ENCODE data around the gene PTPRD. TPM values are rescaled to one million over a fixed set of nuclear protein-coding genes. Genes with fewer than 3 reads are reported as not detected.

Gene PTPRD
- total and polyA plus RNA-seq, 2 experiments from 2014 or later: 11.5 to 58.0 TPM

DNA sequence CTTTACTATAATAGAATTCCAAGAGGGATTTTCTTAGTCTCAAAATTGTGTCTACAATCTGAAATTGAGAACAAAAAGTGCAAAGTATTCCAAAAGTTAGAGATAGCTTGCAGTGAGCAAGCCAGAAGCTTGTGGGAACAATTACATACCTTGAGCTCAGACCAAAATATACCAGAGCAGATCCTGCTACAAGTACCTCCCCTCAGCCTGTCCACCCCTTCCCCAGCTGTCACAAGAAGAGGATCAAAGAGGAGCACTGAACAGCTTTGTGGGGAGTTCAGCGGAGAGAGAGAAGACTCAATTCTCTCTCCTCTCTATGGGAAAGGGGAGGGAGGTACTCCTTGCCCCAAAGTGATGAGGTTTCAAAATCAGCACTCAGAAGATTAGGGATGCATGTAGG lies 1944.1 kb downstream of the PTPRD start:
- DNase-seq (ENCODE audit: low spot score): no peak

GRCh38 chr9:8668231-8668630 lies 1944.6 kb downstream of the PTPRD start:
- Histone ChIP-seq H3F3A (replicated peaks; ENCODE audit: low read depth) (no peaks in the 10 kb centered on the region), H3K36me3 (ENCODE audit: insufficient read depth) (no peaks in the 10 kb centered on the region), H4K20me1 (replicated peaks; ENCODE audit: insufficient read depth) (no peaks in the 10 kb centered on the region), H3K4me1 (ENCODE audit: insufficient read depth) (0 out of 2 replicates have a peak, but pooled peaks cover 7% of the 10 kb centered on the region), H3K27ac (ENCODE audit: low read depth) (no peak overlapping the region; the same call in 1 of the 2 replicates), H3K79me2 (replicated peaks; ENCODE audit: insufficient read depth) (no peaks in the 10 kb centered on the region), H2AFZ (no peak overlapping the region), H3K27me3 (ENCODE audit: insufficient read depth) (no peaks in the 10 kb centered on the region), H3K4me3 (no peak overlapping the region), H3K9me2 (ENCODE audit: insufficient read depth) (no peaks in the 10 kb centered on the region), H3K4me2 (no peak overlapping the region)
- no peak for DNase-seq (ENCODE audit: low spot score)
- H3K4me1 Mint-ChIP-seq: peaks cover 10% of the 10 kb centered on the region; the same call in 2 of the 3 replicates
- H3K36me3 Mint-ChIP-seq (ENCODE audit: low read depth): no peaks in the 10 kb centered on the region
- no peaks in the 10 kb centered on the region for H3K9me3 Mint-ChIP-seq
- no peak overlapping the region for H3K27ac Mint-ChIP-seq
- H3K27me3 Mint-ChIP-seq (ENCODE audit: insufficient read depth, low read depth, poor library complexity): peaks cover 2% of the 10 kb centered on the region
- ATAC-seq: no peak
- H3K4me3 Mint-ChIP-seq: no peak overlapping the region
- TF ChIP-seq ZNF331 (CRISPR knock-in tag; IDR thresholded peaks at IDR 0.05; ENCODE audit: low read depth) (no peak), ZNF114 (CRISPR knock-in tag; IDR thresholded peaks at IDR 0.05) (no peak), JUNB (IDR thresholded peaks at IDR 0.05; ENCODE audit: unreplicated experiment) (no peak), EZH2 (IDR thresholded peaks at IDR 0.05; ENCODE audit: low read depth, unreplicated experiment) (no peak), STAT1 (IDR thresholded peaks at IDR 0.05; ENCODE audit: unreplicated experiment) (no peak), EZH2phosphoT487 (IDR thresholded peaks at IDR 0.05; ENCODE audit: unreplicated experiment) (no peak)
- TF ChIP-seq, protein P1, sequence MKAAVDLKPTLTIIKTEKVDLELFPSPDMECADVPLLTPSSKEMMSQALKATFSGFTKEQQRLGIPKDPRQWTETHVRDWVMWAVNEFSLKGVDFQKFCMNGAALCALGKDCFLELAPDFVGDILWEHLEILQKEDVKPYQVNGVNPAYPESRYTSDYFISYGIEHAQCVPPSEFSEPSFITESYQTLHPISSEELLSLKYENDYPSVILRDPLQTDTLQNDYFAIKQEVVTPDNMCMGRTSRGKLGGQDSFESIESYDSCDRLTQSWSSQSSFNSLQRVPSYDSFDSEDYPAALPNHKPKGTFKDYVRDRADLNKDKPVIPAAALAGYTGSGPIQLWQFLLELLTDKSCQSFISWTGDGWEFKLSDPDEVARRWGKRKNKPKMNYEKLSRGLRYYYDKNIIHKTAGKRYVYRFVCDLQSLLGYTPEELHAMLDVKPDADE (IDR thresholded peaks at IDR 0.05): no peak
- TF ChIP-seq, protein P2, sequence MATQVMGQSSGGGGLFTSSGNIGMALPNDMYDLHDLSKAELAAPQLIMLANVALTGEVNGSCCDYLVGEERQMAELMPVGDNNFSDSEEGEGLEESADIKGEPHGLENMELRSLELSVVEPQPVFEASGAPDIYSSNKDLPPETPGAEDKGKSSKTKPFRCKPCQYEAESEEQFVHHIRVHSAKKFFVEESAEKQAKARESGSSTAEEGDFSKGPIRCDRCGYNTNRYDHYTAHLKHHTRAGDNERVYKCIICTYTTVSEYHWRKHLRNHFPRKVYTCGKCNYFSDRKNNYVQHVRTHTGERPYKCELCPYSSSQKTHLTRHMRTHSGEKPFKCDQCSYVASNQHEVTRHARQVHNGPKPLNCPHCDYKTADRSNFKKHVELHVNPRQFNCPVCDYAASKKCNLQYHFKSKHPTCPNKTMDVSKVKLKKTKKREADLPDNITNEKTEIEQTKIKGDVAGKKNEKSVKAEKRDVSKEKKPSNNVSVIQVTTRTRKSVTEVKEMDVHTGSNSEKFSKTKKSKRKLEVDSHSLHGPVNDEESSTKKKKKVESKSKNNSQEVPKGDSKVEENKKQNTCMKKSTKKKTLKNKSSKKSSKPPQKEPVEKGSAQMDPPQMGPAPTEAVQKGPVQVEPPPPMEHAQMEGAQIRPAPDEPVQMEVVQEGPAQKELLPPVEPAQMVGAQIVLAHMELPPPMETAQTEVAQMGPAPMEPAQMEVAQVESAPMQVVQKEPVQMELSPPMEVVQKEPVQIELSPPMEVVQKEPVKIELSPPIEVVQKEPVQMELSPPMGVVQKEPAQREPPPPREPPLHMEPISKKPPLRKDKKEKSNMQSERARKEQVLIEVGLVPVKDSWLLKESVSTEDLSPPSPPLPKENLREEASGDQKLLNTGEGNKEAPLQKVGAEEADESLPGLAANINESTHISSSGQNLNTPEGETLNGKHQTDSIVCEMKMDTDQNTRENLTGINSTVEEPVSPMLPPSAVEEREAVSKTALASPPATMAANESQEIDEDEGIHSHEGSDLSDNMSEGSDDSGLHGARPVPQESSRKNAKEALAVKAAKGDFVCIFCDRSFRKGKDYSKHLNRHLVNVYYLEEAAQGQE (IDR thresholded peaks at IDR 0.05; ENCODE audit: unreplicated experiment): no peak
- TF ChIP-seq, protein P3, sequence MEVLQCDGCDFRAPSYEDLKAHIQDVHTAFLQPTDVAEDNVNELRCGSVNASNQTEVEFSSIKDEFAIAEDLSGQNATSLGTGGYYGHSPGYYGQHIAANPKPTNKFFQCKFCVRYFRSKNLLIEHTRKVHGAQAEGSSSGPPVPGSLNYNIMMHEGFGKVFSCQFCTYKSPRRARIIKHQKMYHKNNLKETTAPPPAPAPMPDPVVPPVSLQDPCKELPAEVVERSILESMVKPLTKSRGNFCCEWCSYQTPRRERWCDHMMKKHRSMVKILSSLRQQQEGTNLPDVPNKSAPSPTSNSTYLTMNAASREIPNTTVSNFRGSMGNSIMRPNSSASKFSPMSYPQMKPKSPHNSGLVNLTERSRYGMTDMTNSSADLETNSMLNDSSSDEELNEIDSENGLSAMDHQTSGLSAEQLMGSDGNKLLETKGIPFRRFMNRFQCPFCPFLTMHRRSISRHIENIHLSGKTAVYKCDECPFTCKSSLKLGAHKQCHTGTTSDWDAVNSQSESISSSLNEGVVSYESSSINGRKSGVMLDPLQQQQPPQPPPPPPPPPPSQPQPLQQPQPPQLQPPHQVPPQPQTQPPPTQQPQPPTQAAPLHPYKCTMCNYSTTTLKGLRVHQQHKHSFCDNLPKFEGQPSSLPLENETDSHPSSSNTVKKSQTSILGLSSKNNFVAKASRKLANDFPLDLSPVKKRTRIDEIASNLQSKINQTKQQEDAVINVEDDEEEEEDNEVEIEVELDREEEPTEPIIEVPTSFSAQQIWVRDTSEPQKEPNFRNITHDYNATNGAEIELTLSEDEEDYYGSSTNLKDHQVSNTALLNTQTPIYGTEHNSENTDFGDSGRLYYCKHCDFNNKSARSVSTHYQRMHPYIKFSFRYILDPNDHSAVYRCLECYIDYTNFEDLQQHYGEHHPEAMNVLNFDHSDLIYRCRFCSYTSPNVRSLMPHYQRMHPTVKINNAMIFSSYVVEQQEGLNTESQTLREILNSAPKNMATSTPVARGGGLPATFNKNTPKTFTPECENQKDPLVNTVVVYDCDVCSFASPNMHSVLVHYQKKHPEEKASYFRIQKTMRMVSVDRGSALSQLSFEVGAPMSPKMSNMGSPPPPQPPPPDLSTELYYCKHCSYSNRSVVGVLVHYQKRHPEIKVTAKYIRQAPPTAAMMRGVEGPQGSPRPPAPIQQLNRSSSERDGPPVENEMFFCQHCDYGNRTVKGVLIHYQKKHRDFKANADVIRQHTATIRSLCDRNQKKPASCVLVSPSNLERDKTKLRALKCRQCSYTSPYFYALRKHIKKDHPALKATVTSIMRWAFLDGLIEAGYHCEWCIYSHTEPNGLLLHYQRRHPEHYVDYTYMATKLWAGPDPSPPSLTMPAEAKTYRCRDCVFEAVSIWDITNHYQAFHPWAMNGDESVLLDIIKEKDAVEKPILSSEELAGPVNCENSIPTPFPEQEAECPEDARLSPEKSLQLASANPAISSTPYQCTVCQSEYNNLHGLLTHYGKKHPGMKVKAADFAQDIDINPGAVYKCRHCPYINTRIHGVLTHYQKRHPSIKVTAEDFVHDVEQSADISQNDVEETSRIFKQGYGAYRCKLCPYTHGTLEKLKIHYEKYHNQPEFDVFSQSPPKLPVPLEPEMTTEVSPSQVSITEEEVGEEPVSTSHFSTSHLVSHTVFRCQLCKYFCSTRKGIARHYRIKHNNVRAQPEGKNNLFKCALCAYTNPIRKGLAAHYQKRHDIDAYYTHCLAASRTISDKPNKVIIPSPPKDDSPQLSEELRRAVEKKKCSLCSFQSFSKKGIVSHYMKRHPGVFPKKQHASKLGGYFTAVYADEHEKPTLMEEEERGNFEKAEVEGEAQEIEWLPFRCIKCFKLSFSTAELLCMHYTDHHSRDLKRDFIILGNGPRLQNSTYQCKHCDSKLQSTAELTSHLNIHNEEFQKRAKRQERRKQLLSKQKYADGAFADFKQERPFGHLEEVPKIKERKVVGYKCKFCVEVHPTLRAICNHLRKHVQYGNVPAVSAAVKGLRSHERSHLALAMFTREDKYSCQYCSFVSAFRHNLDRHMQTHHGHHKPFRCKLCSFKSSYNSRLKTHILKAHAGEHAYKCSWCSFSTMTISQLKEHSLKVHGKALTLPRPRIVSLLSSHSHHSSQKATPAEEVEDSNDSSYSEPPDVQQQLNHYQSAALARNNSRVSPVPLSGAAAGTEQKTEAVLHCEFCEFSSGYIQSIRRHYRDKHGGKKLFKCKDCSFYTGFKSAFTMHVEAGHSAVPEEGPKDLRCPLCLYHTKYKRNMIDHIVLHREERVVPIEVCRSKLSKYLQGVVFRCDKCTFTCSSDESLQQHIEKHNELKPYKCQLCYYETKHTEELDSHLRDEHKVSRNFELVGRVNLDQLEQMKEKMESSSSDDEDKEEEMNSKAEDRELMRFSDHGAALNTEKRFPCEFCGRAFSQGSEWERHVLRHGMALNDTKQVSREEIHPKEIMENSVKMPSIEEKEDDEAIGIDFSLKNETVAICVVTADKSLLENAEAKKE (CRISPR knock-in tag; IDR thresholded peaks at IDR 0.05): no peak

More for the DNA sequence above, 1944.1 kb downstream of the PTPRD start:
- H4K20me1 ChIP-seq (replicated peaks; ENCODE audit: insufficient read depth): no peaks in the 10 kb centered on the region
- no peak overlapping the region for H3K27ac ChIP-seq (ENCODE audit: low read depth)
- H2AFZ ChIP-seq: no peak overlapping the region
- Mint-ChIP-seq H3K4me3 (no peak overlapping the region), H3K27me3 (ENCODE audit: insufficient read depth, low read depth, poor library complexity) (peaks cover 2% of the 10 kb centered on the region), H3K27ac (no peak overlapping the region), H3K4me1 (peaks cover 12% of the 10 kb centered on the region), H3K36me3 (ENCODE audit: low read depth) (no peaks in the 10 kb centered on the region), H3K9me3 (no peaks in the 10 kb centered on the region)
- no peaks in the 10 kb centered on the region for H3F3A ChIP-seq (replicated peaks; ENCODE audit: low read depth)
- H3K4me2 ChIP-seq: no peak overlapping the region
- no peaks in the 10 kb centered on the region for H3K79me2 ChIP-seq (replicated peaks; ENCODE audit: insufficient read depth)
- no peak for ATAC-seq
- TF ChIP-seq, protein P1 (IDR thresholded peaks at IDR 0.05): no peak
- no peaks in the 10 kb centered on the region for H3K36me3 ChIP-seq (ENCODE audit: insufficient read depth)
- 0 out of 2 replicates have a peak, but pooled peaks cover 7% of the 10 kb centered on the region for H3K4me1 ChIP-seq (ENCODE audit: insufficient read depth)
- H3K4me3 ChIP-seq: no peak overlapping the region
- no peaks in the 10 kb centered on the region for H3K9me2 ChIP-seq (ENCODE audit: insufficient read depth)
- H3K27me3 ChIP-seq (ENCODE audit: insufficient read depth): no peaks in the 10 kb centered on the region
